GDM1 (cell line): ENCODE results near the gene DSG3.

Source experiments
- DNase-seq: peaks from one replicate; lab custom pipeline; 2025; lab: John Stamatoyannopoulos, UW

The DSG3 gene, protein sequence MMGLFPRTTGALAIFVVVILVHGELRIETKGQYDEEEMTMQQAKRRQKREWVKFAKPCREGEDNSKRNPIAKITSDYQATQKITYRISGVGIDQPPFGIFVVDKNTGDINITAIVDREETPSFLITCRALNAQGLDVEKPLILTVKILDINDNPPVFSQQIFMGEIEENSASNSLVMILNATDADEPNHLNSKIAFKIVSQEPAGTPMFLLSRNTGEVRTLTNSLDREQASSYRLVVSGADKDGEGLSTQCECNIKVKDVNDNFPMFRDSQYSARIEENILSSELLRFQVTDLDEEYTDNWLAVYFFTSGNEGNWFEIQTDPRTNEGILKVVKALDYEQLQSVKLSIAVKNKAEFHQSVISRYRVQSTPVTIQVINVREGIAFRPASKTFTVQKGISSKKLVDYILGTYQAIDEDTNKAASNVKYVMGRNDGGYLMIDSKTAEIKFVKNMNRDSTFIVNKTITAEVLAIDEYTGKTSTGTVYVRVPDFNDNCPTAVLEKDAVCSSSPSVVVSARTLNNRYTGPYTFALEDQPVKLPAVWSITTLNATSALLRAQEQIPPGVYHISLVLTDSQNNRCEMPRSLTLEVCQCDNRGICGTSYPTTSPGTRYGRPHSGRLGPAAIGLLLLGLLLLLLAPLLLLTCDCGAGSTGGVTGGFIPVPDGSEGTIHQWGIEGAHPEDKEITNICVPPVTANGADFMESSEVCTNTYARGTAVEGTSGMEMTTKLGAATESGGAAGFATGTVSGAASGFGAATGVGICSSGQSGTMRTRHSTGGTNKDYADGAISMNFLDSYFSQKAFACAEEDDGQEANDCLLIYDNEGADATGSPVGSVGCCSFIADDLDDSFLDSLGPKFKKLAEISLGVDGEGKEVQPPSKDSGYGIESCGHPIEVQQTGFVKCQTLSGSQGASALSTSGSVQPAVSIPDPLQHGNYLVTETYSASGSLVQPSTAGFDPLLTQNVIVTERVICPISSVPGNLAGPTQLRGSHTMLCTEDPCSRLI

GRCh38 chr18:31447530-31448191 lies at the start of gene DSG3:
TSS of gene DSG3 (plus strand) at chr18:31447741. CDS start at chr18:31447878, 137 bp downstream.
- DNase-seq: no peak

GRCh38 chr18:31398191-31398590 lies 49.4 kb upstream of the DSG3 start:
- DNase-seq: no peak

GRCh38 chr18:31399306-31400032 lies 48.1 kb upstream of the DSG3 start:
- DNase-seq: no peak

- no peak for DNase-seq
Measured at GRCh38 chr18:31401156-31402025, 46.1 kb upstream of the DSG3 start.

DNA sequence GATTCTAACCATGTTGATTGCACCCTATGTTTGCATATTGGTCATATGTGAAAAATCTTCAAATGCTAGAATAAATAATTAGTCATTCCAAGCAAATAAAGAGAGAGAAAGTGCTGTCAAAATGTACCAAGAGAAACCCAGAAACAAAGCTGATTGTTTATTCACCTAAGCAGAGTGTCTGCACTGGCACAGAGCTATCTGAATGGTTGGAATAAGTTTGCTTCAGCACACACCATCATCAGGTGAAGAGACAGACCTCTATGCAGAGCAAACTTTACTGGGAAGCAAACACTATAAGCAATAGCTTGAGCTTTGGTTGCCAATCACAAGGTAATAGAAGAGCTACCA lies 45.5 kb upstream of the DSG3 start:
- no peak for DNase-seq

GRCh38 chr18:31403409-31403808 lies 44.1 kb upstream of the DSG3 start:
- DNase-seq: no peak

- DNase-seq: no peak
Measured at GRCh38 chr18:31407649-31408048, 39.9 kb upstream of the DSG3 start.

GRCh38 chr18:31409276-31409675 lies 38.3 kb upstream of the DSG3 start:
- DNase-seq: no peak

DNA sequence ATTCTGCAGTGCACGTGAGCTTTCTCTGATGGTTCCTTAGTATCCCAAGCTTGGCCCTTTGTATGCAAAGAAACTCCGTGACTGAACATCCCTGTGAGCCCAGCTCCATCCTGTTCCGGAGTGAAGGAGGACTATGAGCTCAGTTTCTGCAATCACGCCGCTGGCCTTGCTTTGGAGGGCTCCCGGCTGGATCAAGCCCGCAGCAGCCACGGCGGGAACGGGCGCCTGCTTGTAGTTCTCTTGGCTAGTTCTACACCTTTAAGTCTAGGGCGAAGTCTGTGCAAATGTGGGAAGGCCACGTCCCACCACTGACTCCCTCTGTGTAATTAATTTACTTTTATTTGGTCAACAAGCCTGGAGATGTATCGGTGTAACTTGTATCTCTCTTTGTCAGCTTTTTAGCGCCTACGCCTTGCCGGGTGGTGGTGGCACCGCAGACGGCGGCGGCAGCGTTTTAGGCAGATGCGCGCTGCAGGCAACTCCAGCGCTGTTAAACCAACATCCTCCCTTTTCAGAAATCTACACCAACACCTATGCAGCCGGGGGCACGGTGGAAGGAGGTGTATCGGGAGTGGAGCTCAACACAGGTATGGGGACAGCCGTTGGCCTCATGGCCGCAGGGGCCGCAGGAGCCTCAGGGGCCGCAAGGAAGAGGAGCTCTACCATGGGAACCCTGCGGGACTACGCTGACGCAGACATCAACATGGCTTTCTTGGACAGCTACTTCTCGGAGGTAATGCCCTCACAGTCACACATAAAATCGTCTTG lies 36.6 kb upstream of the DSG3 start:
- no peak for DNase-seq

GRCh38 chr18:31413137-31413536 lies 34.4 kb upstream of the DSG3 start:
- no peak for DNase-seq

DNA sequence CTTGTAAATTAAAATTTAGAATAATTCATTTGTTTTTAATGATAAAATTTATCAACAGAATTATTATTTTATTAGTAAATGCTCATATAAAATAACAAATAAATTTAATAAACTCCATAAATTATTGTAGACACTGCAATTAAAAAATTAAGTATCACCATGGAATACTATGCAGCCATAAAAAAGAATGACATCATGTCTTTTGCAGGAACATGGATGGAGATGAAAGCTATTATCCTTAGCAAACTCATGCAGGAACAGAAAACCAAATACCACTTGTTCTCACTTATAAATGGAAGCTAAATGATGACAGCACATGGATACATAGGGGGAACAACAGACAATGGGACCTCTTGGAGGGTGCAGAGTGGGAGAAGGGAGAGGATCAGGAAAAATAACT lies 29.7 kb upstream of the DSG3 start:
- DNase-seq: no peak

DNA sequence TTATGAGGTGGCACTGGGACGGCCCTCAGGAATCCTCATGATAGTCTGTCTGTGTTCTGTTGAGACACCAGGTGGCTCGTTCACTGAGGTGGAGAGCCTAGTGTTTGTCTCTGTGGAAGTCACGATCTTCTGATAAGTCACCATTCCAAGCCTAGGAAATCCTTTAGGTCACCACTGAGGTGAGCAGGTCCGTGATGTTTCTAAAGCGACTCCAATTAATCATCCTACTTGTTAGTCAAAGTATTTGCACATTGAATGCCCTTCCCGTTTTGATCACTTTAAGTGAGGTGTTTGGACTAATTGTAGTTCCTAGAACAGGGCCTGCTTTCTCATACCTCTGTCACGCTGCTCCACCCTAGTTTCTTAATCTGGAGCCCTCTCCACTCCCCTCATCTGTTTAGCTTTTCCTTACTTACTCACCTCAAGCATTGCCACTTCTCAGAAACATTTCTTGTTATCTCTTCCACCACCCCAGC lies 28.0 kb upstream of the DSG3 start:
- no peak for DNase-seq

DNA sequence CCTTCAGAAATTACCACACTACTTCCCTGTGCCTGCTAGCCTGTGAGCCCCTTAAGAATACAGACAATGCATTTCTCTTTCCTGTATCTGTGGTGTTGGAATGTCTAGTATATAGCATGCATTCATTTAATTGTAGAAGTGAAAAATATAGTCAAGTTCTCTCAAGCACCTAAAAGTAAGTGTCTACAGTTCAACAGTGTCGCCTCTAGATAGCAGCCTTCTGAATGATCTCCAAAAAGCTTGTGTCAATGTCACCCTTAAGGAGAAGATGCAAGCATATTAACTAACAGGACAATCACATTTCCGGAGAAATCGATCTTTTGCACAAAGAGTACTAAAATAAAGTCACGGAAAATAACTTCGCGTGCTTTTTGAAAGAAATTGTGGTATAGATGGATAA lies 27.5 kb upstream of the DSG3 start:
- no peak for DNase-seq

DNA sequence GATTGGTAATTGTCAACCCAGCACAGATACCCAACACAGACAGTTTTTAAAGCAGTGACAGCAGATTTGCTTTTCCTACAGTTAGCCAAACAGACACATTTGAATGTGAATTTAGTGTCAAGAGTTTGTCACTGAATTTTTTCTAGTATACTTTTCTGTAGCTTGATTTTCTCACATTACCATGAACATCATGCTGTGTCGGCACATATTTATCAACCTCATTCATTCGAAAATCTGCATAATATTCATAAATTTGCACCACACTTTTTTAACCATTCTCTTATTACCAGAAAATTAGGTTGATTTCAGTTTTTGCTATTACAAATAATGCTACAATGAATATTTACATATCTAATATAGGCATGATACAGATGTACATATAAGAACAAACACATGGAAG lies 27.0 kb upstream of the DSG3 start:
- DNase-seq: no peak

DNA sequence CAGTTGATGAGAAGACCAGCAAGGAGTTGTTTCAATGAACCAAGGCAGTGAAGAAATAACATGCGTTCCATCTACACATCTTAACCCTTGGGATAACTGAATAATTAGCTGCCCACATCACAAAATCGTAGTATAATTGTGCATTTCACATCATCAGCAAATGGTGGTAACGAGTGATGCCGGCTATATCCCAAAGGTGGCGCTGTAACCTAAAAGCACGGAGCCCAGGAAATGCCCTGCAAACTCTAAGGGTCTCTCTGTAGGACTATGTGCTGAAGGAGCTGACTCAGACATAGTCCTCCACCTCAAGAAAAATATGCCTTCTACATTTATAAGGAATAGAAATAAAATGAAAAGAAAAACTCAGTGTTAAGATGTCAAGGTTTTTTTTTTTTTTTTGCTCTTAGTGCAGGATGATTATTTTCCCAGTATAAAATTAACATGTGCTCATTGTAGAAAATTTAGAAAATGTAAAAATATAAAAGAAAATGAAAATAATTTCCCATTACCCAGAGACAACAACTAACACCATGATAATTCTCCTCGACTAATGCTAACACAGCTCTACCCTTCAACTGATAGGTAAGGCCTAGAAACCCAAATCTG lies 23.1 kb upstream of the DSG3 start:
- DNase-seq: peak; percentile 52

DNA sequence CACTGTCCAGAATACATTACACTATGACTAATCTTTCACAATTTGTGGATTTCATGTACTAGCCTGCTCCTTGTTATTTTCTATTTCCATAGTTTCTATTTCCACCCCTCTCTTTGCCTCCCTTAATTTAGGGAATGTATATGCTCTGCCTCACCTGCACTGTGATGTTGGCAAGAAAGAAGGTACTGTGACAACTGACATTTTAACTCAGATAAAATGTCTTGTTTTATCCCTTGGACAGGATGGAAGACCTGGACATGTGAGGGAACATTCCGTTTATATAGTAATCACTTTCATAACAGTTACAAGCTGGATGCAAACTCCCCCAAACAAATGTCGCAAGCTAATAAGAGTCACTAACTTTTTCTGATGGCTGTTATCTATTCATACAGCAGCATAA lies 21.5 kb upstream of the DSG3 start:
- no peak for DNase-seq

DNA sequence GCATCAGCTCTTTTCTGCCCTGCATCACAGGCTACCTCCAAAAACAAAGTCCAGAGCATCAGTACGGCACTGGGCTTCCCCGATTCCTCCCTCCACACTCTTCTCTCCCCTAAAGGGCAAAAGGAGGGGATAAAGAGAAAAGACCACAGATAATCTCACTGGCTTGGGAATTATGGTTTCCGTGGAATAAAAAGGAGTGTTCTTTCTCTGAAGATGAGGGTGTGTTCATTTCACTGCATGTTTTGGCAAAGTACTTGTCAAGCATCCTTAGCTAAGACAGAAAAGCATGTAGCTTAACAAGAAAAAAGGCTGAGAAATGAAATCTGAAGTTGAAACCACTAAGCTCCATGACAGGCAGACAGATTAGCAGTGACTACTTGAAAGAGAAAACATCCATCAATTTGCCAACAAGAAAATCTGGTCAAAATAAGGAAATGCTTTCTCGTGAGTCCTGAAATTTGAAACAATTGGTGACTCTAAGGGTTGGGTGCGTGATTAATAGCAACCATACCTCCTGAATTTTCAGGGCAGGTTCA lies 20.6 kb upstream of the DSG3 start:
- no peak for DNase-seq

GRCh38 chr18:31428211-31428610 lies 19.3 kb upstream of the DSG3 start:
- DNase-seq: no peak

GRCh38 chr18:31429623-31430022 lies 17.9 kb upstream of the DSG3 start:
- no peak for DNase-seq
